GM23338 (cell line): ENCODE results near the gene AP1B1. TPM values are rescaled to one million over a fixed set of nuclear protein-coding genes. Genes with fewer than 3 reads are reported as not detected.

Experiments
- ATAC-seq: fragments of 200-7000 bp; cut with Tn5 transposase; 3 replicates; pipeline ENCODE4 v1.9.1; 2020
- DNase-seq: peaks from one replicate; pipeline ENCODE4 v3.0.0-alpha.2; 2015; ENCODE audit warnings: low spot score
- H2AFZ ChIP-seq: fragments of 200-600 bp; sonication (generic); 2 replicates; pipeline ENCODE4 v1.8.0; 2016; ENCODE audit warnings: antibody characterized with exemption, mild to moderate bottlenecking, moderate library complexity
- H3F3A ChIP-seq: fragments of 200-600 bp; sonication (generic); replicated peaks from 2 replicates; pipeline ENCODE4 v1.8.0; 2017; ENCODE audit warnings: antibody characterized with exemption, mixed run types, low read depth
- H3K27ac ChIP-seq: fragments of 200-600 bp; sonication (generic); 2 replicates; pipeline ENCODE4 v1.6.1; 2016; ENCODE audit warnings: low read depth
- H3K27me3 ChIP-seq: fragments of 200-600 bp; sonication (generic); 2 replicates; pipeline ENCODE4 v1.8.0; 2016; ENCODE audit warnings: mild to moderate bottlenecking, mixed run types, moderate library complexity; ENCODE audit not compliant: insufficient read depth
- H3K36me3 ChIP-seq: fragments of 200-600 bp; sonication (generic); 2 replicates; pipeline ENCODE4 v1.8.0; 2016; ENCODE audit warnings: mild to moderate bottlenecking; ENCODE audit not compliant: insufficient read depth
- H3K4me1 ChIP-seq: fragments of 200-600 bp; sonication (generic); 2 replicates; pipeline ENCODE4 v1.8.0; 2016; ENCODE audit warnings: mild to moderate bottlenecking, moderate library complexity; ENCODE audit not compliant: insufficient read depth
- H3K4me2 ChIP-seq: fragments of 200-600 bp; sonication (generic); 2 replicates; pipeline ENCODE4 v1.7.1; 2017; ENCODE audit warnings: mixed run types
- H3K4me3 ChIP-seq: fragments of 200-600 bp; sonication (generic); 2 replicates; pipeline ENCODE4 v1.6.1; 2016; ENCODE audit warnings: mixed run types
- H3K79me2 ChIP-seq: fragments of 200-600 bp; sonication (generic); replicated peaks from 2 replicates; pipeline ENCODE4 v1.8.0; 2017; ENCODE audit warnings: mild to moderate bottlenecking; ENCODE audit not compliant: insufficient read depth
- H3K9me2 ChIP-seq: fragments of 200-600 bp; sonication (generic); 2 replicates; pipeline ENCODE4 v1.8.0; 2017; ENCODE audit not compliant: insufficient read depth
- H4K20me1 ChIP-seq: fragments of 200-600 bp; sonication (generic); replicated peaks from 2 replicates; pipeline ENCODE4 v1.8.0; 2017; ENCODE audit warnings: mild to moderate bottlenecking; ENCODE audit not compliant: insufficient read depth
- H3K27ac Mint-ChIP-seq: 2 replicates; pipeline ENCODE4 v1.8.0; 2020; ENCODE audit warnings: inconsistent platforms, mild to moderate bottlenecking, moderate library complexity, mixed read lengths
- H3K27me3 Mint-ChIP-seq: 3 replicates; pipeline ENCODE4 v1.8.0; 2022; ENCODE audit warnings: low read depth, mild to moderate bottlenecking, moderate library complexity, mixed read lengths, inconsistent platforms; ENCODE audit not compliant: insufficient read depth, poor library complexity
- H3K36me3 Mint-ChIP-seq: 3 replicates; pipeline ENCODE4 v1.8.0; 2021; ENCODE audit warnings: low read depth, mild to moderate bottlenecking, inconsistent platforms, moderate library complexity, mixed read lengths
- H3K4me1 Mint-ChIP-seq: 3 replicates; pipeline ENCODE4 v1.8.0; 2020; ENCODE audit warnings: mild to moderate bottlenecking, inconsistent platforms, mixed read lengths
- H3K4me3 Mint-ChIP-seq: 3 replicates; pipeline ENCODE4 v1.8.0; 2021; ENCODE audit warnings: moderate library complexity, mild to moderate bottlenecking, inconsistent platforms, mixed read lengths
- H3K9me3 Mint-ChIP-seq: 3 replicates; pipeline ENCODE4 v1.8.0; 2020; ENCODE audit warnings: moderate library complexity, mild to moderate bottlenecking, inconsistent platforms, mixed read lengths
- CREB1 ChIP-seq: fragments of 250-450 bp; sonication (Bioruptor Pico); IDR thresholded peaks from 2 replicates; pipeline ENCODE4 v1.5.0; 2020; ENCODE audit warnings: low read depth, mild to moderate bottlenecking, moderate library complexity
- CTCF ChIP-seq, 2 experiments: fragments of 200-600 bp in 1 of 2; sonication (generic) in 1 of 2; conservative IDR thresholded peaks; 2 replicates each; pipeline versions ENCODE4 v1.5.1 to v1.6.1; 2016 to 2017; ENCODE audit warnings: antibody characterized with exemption in 2 of 2, low read depth in 2 of 2, mild to moderate bottlenecking in 2 of 2, moderate library complexity in 1 of 2
- ETS1 ChIP-seq: IDR thresholded peaks from 2 replicates; pipeline ENCODE4 v1.6.1; 2016; ENCODE audit warnings: antibody characterized with exemption
- EZH2 ChIP-seq: fragments of 200-600 bp; sonication (generic); IDR thresholded peaks from one replicate; pipeline ENCODE4 v1.8.0; 2017; ENCODE audit warnings: antibody characterized with exemption, mild to moderate bottlenecking, low read depth; ENCODE audit not compliant: unreplicated experiment
- EZH2phosphoT487 ChIP-seq: fragments of 200-600 bp; sonication (generic); IDR thresholded peaks from one replicate; pipeline ENCODE4 v1.8.1; 2018; ENCODE audit warnings: antibody characterized with exemption; ENCODE audit not compliant: unreplicated experiment
- JUNB ChIP-seq: IDR thresholded peaks from one replicate; pipeline ENCODE4 v1.6.1; 2016; ENCODE audit warnings: antibody characterized with exemption; ENCODE audit not compliant: unreplicated experiment
- NANOG ChIP-seq: IDR thresholded peaks from 2 replicates; pipeline ENCODE4 v1.6.1; 2016; ENCODE audit warnings: antibody characterized with exemption, borderline replicate concordance
- POLR2AphosphoS5 ChIP-seq: IDR thresholded peaks from 2 replicates; pipeline ENCODE4 v1.6.1; 2016; ENCODE audit warnings: antibody characterized with exemption, low read depth
- REST ChIP-seq: IDR thresholded peaks from one replicate; pipeline ENCODE4 v1.6.1; 2018; ENCODE audit warnings: antibody characterized with exemption; ENCODE audit not compliant: unreplicated experiment
- STAT1 ChIP-seq: IDR thresholded peaks from one replicate; pipeline ENCODE4 v1.6.1; 2016; ENCODE audit warnings: antibody characterized with exemption; ENCODE audit not compliant: unreplicated experiment
- ZNF114 ChIP-seq: fragments of 250-450 bp; sonication (Bioruptor Pico); IDR thresholded peaks from 2 replicates; pipeline ENCODE4 v1.5.0; 2020; ENCODE audit warnings: mild to moderate bottlenecking, moderate library complexity
- ZNF331 ChIP-seq: fragments of 250-450 bp; sonication (Bioruptor Pico); IDR thresholded peaks from 2 replicates; pipeline ENCODE4 v1.5.0; 2020; ENCODE audit warnings: low read depth, mild to moderate bottlenecking, moderate library complexity
- ZNF462 ChIP-seq: fragments of 250-450 bp; sonication (Bioruptor Pico); IDR thresholded peaks from 2 replicates; pipeline ENCODE4 v1.5.0; 2020; ENCODE audit warnings: mild to moderate bottlenecking, moderate library complexity
- polyA plus RNA-seq: library from polyadenylated mRNA; unstranded; fragments of >200 nt; fragmentation: Nextera tagmentation; extraction: Ambion mirVana; gene quantifications from 2 replicates; pipeline ENCODE4 v1.2.1, GENCODE V29; 2016
- total RNA-seq: library from RNA; depleted of rRNA; stranded (reverse); fragments of >200 nt; shearing (Covaris generic); gene quantifications from 2 replicates; pipeline ENCODE4 v1.2.3, GENCODE V29; 2014

AP1B1 gene
- total and polyA plus RNA-seq, 2 experiments from 2014 or later: 19.5 to 74.4 TPM

GRCh38 chr22:29338398-29338797 is 50.0 kb downstream of the AP1B1 start:
- H3K4me1 Mint-ChIP-seq: no peaks in the 10 kb centered on the region

More at GRCh38 chr22:29338398-29338797, 50.0 kb downstream of the AP1B1 start:
- Mint-ChIP-seq H3K36me3 (peaks cover 46% of the 10 kb centered on the region), H3K4me3 (no peak overlapping the region), H3K9me3 (no peaks in the 10 kb centered on the region), H3K27me3 (peaks cover 7% of the 10 kb centered on the region), H3K27ac (no peak overlapping the region)
- no peaks in the 10 kb centered on the region; the same call in 1 of the 2 replicates for H4K20me1 ChIP-seq
- TF ChIP-seq CTCF (conservative IDR thresholded peaks at IDR 0.05; ENCODE audit: low read depth in 2 of 2): no peak
- no peak for TF ChIP-seq CREB1
- no peak for TF ChIP-seq STAT1
- TF ChIP-seq JUNB: no peak
- TF ChIP-seq ZNF462 (CRISPR knock-in tag): no peak
- no peak for TF ChIP-seq POLR2AphosphoS5
- TF ChIP-seq REST: no peak
- no peak for TF ChIP-seq NANOG
- TF ChIP-seq EZH2phosphoT487: no peak
- TF ChIP-seq ZNF331 (CRISPR knock-in tag): no peak
- TF ChIP-seq EZH2: no peak
- TF ChIP-seq ETS1: no peak
- TF ChIP-seq ZNF114 (CRISPR knock-in tag): no peak
- no peak for DNase-seq
- ATAC-seq: no peak
- no peaks in the 10 kb centered on the region for H3F3A ChIP-seq
- no peak overlapping the region for H3K4me3 ChIP-seq
- H3K36me3 ChIP-seq: peaks cover 8% of the 10 kb centered on the region; the same call in 1 of the 2 replicates
- H3K79me2 ChIP-seq: no peaks in the 10 kb centered on the region
- no peak overlapping the region for H3K4me2 ChIP-seq
- no peaks in the 10 kb centered on the region for H3K9me2 ChIP-seq
- H3K27me3 ChIP-seq: no peaks in the 10 kb centered on the region
- no peak overlapping the region for H2AFZ ChIP-seq
- H3K27ac ChIP-seq: no peak overlapping the region
- H3K4me1 ChIP-seq: no peaks in the 10 kb centered on the region
